GM12878 (cell line): ENCODE measurements around the gene ANKRD34A. TPM values are rescaled to one million over a fixed set of nuclear protein-coding genes. Genes with fewer than 3 reads are reported as not detected.

Source experiments
- ATF7 ChIP-seq: fragments of 450-650 bp; IDR thresholded peaks from 2 replicates; pipeline ENCODE4 v1.6.1; 2016; ENCODE audit warnings: low read depth, mild to moderate bottlenecking
- BACH1 ChIP-seq: fragments of 450-650 bp; IDR thresholded peaks from 2 replicates; pipeline ENCODE4 v1.6.1; 2017; ENCODE audit warnings: mild to moderate bottlenecking, borderline replicate concordance
- CEBPZ ChIP-seq: fragments of 150-350 bp; IDR thresholded peaks from 2 replicates; pipeline ENCODE4 v1.6.1; 2016; ENCODE audit warnings: low read depth, low read length
- CREM ChIP-seq: IDR thresholded peaks from 2 replicates; pipeline ENCODE4 v1.6.1; 2014; ENCODE audit warnings: antibody characterized with exemption, low read depth
- DPF2 ChIP-seq: fragments of 450-650 bp; IDR thresholded peaks from 2 replicates; pipeline ENCODE4 v1.6.1; 2017; ENCODE audit warnings: mild to moderate bottlenecking
- ELK1 ChIP-seq: IDR thresholded peaks from 2 replicates; pipeline ENCODE4 v1.6.1; 2012; ENCODE audit warnings: low read depth, low read length, improper control_type of control experiment
- EZH2 ChIP-seq: IDR thresholded peaks from 2 replicates; pipeline ENCODE4 v1.6.1; 2012; ENCODE audit warnings: low read depth, mild to moderate bottlenecking, control low read depth, inconsistent platforms, low read length, borderline replicate concordance; ENCODE audit not compliant: control insufficient read depth
- HDAC6 ChIP-seq: fragments of 200-600 bp; sonication (generic); IDR thresholded peaks from one replicate; pipeline ENCODE4 v1.8.0; 2017; ENCODE audit warnings: antibody characterized with exemption; ENCODE audit not compliant: unreplicated experiment
- KDM1A ChIP-seq: fragments of 200-600 bp; sonication (generic); IDR thresholded peaks from 2 replicates; pipeline ENCODE4 v1.6.1; 2016; ENCODE audit warnings: borderline replicate concordance
- NR2C2 ChIP-seq: IDR thresholded peaks from 2 replicates; pipeline ENCODE4 v1.6.1; 2011; ENCODE audit warnings: borderline replicate concordance, low read depth; ENCODE audit not compliant: control insufficient read depth, insufficient read length
- RELB ChIP-seq: fragments of 450-650 bp; IDR thresholded peaks from 2 replicates; pipeline ENCODE4 v1.6.1; 2017; ENCODE audit warnings: low read depth, mild to moderate bottlenecking, moderate library complexity
- SMAD5 ChIP-seq: IDR thresholded peaks from 2 replicates; pipeline ENCODE4 v1.6.1; 2016; ENCODE audit warnings: antibody characterized with exemption, low read depth
- SUPT20H ChIP-seq: IDR thresholded peaks from 2 replicates; pipeline ENCODE4 v1.6.1; 2011; ENCODE audit warnings: low read depth, mild to moderate bottlenecking, low read length, moderate library complexity, borderline replicate concordance; ENCODE audit not compliant: control insufficient read depth
- TCF12 ChIP-seq: IDR thresholded peaks from 2 replicates; pipeline ENCODE4 v1.6.1; 2011; ENCODE audit warnings: low read depth, mild to moderate bottlenecking, low read length
- USF2 ChIP-seq: IDR thresholded peaks from 2 replicates; pipeline ENCODE4 v1.6.1; 2011; ENCODE audit warnings: low read depth, low read length, improper control_type of control experiment, borderline replicate concordance
- YY1 ChIP-seq: IDR thresholded peaks from 2 replicates; pipeline ENCODE4 v1.6.1; 2011; ENCODE audit warnings: low read depth, mild to moderate bottlenecking, low read length
- ZNF274 ChIP-seq: IDR thresholded peaks from one replicate; pipeline ENCODE4 v1.8.0; 2011; ENCODE audit not compliant: insufficient read length, insufficient read depth
- ZSCAN29 ChIP-seq: fragments of 450-650 bp; IDR thresholded peaks from 2 replicates; pipeline ENCODE4 v1.6.1; 2017; ENCODE audit warnings: mild to moderate bottlenecking, moderate library complexity
- polyA plus RNA-seq, 11 experiments: library from polyadenylated mRNA; depleted of rRNA in 4 of 11; unstranded in 6 of 11; stranded (reverse) in 5 of 11; fragments of >200 nt; fragmentation: Nextera tagmentation in 4 of 11; fragmentation: Illumina TruSeq in 1 of 11; extraction: Ambion mirVana in 4 of 11; extraction: Trizol in 1 of 11; gene quantifications; 1 replicate in 1 of 11; 2 replicates in 10 of 11; pipeline versions ENCODE4 v1.2.1 to v1.2.3, GENCODE V29; 2011 to 2016; ENCODE audit warnings: inconsistent platforms in 2 of 11, missing spikeins in 2 of 11, low read depth in 1 of 11
- total RNA-seq, 4 experiments: library from RNA; depleted of rRNA in 3 of 4; stranded (reverse); fragments of >200 nt in 3 of 4; fragmentation: Illumina TruSeq in 1 of 4; extraction: Trizol in 1 of 4; gene quantifications; 2 replicates each; pipeline versions ENCODE4 v1.2.1 to v1.2.3, GENCODE V29; 2013 to 2021
- TF ChIP-seq, protein P1 (sequence below): fragments of 450-650 bp; IDR thresholded peaks from 2 replicates; pipeline ENCODE4 v1.6.1; 2017; ENCODE audit warnings: mild to moderate bottlenecking
- TF ChIP-seq, protein P2 (sequence below): IDR thresholded peaks from 2 replicates; pipeline ENCODE4 v1.6.1; 2011; ENCODE audit warnings: low read depth, mild to moderate bottlenecking, low read length, moderate library complexity, borderline replicate concordance; ENCODE audit errors: extremely low read depth

Gene ANKRD34A
- total and polyA plus RNA-seq, 10 of the 15 experiments (the other 5 are each of a cell fraction or from before 2014, with no cell fraction given), result 0.40 to 3.5 (median 1.6) TPM

- TF ChIP-seq CEBPZ (no peak), BACH1 (peak; percentile 56; the same call in 1 of the 2 replicates), TCF12 (0 out of 2 replicates have a peak, but pooled peaks have one; percentile 19), DPF2 (peak; percentile 98), HDAC6 (no peak), EZH2 (no peak), CREM (no peak), ZSCAN29 (no peak), KDM1A (no peak), USF2 (no peak), YY1 (peak; percentile 18; the same call in 1 of the 2 replicates), RELB (peak; percentile 72), NR2C2 (no peak), ATF7 (no peak), ELK1 (no peak), SMAD5 (peak; percentile 52; the same call in 1 of the 2 replicates), ZNF274 (no peak), SUPT20H (no peak)
- TF ChIP-seq, protein P1, sequence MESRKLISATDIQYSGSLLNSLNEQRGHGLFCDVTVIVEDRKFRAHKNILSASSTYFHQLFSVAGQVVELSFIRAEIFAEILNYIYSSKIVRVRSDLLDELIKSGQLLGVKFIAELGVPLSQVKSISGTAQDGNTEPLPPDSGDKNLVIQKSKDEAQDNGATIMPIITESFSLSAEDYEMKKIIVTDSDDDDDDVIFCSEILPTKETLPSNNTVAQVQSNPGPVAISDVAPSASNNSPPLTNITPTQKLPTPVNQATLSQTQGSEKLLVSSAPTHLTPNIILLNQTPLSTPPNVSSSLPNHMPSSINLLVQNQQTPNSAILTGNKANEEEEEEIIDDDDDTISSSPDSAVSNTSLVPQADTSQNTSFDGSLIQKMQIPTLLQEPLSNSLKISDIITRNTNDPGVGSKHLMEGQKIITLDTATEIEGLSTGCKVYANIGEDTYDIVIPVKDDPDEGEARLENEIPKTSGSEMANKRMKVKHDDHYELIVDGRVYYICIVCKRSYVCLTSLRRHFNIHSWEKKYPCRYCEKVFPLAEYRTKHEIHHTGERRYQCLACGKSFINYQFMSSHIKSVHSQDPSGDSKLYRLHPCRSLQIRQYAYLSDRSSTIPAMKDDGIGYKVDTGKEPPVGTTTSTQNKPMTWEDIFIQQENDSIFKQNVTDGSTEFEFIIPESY, result no peak
- TF ChIP-seq, protein P2, sequence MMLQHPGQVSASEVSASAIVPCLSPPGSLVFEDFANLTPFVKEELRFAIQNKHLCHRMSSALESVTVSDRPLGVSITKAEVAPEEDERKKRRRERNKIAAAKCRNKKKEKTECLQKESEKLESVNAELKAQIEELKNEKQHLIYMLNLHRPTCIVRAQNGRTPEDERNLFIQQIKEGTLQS, result no peak
These were observed 6.7 kb downstream of the ANKRD34A start, which contains the start of gene LIX1L (continued) for GRCh38 chr1:145957443-145958319.
